Measurements from ENCODE around the gene CENATAC.

Gene CENATAC

GRCh38 chr11:118997627-118998387 lies at the start of gene CENATAC:
CENATAC (plus strand) TSS chr11:118998138; CDS start chr11:118998198, 60 bp downstream.
- no peak for TF ChIP-seq CTCF (IDR thresholded peaks at IDR 0.05)

- no peak for TF ChIP-seq CTCF (IDR thresholded peaks at IDR 0.05)
Observed at GRCh38 chr11:118953265-118953664, 44.7 kb upstream of the CENATAC start.

- peak; percentile 89 for TF ChIP-seq CTCF (IDR thresholded peaks at IDR 0.05)
Observed at GRCh38 chr11:118956094-118956846, 41.7 kb upstream of the CENATAC start, which contains the start of gene UPK2. UPK2 (plus strand) TSS chr11:118956298; CDS start chr11:118956351, 53 bp downstream.

- peak; percentile 30; the same call in 1 of the 2 replicates for TF ChIP-seq CTCF (IDR thresholded peaks at IDR 0.05)
Observed at GRCh38 chr11:118956847-118957469, 41.0 kb upstream of the CENATAC start.

GRCh38 chr11:118957549-118957948 lies 40.4 kb upstream of the CENATAC start:
- TF ChIP-seq CTCF (IDR thresholded peaks at IDR 0.05): no peak

- no peak for TF ChIP-seq CTCF (IDR thresholded peaks at IDR 0.05)
Observed at GRCh38 chr11:118957968-118958367, 40.0 kb upstream of the CENATAC start.

GRCh38 chr11:118958577-118958976 lies 39.4 kb upstream of the CENATAC start:
- TF ChIP-seq CTCF (IDR thresholded peaks at IDR 0.05): no peak

Measured in LNCAP (cell line).